WTC11 (cell line): Measurements from ENCODE around the gene DLAT. TPM values are rescaled to one million over a fixed set of nuclear protein-coding genes. Genes with fewer than 3 reads are reported as not detected.

ENCODE experiments used
- ATAC-seq: fragments of 200-7000 bp; cut with Tn5 transposase; 2 replicates; pipeline ENCODE4 v1.10.0; 2021; ENCODE audit warnings: mild to moderate bottlenecking, moderate library complexity
- CTCF ChIA-PET: fragments of 300-600 bp; sonication (Branson Sonifier 250); formaldehyde crosslinking; loops from one replicate; lab custom pipeline; 2021; ENCODE audit warnings: antibody characterized with exemption; lab: Charles Lee
- POLR2A ChIA-PET: fragments of 350-600 bp; sonication (Branson Sonifier 250); formaldehyde crosslinking; loops from one replicate; lab custom pipeline; 2021; ENCODE audit warnings: antibody characterized with exemption; lab: Charles Lee
- DNase-seq: peaks from one replicate; pipeline ENCODE4 v3.0.0; 2021; ENCODE audit warnings: low spot score
- H3K27ac Mint-ChIP-seq: 2 replicates; pipeline ENCODE4 v1.8.0; 2021; ENCODE audit warnings: mixed read lengths
- H3K27me3 Mint-ChIP-seq: 2 replicates; pipeline ENCODE4 v1.8.0; 2021; ENCODE audit warnings: low read depth, mild to moderate bottlenecking, moderate library complexity, mixed read lengths
- H3K36me3 Mint-ChIP-seq: 2 replicates; pipeline ENCODE4 v1.8.0; 2021; ENCODE audit warnings: mixed read lengths
- H3K4me1 Mint-ChIP-seq: 2 replicates; pipeline ENCODE4 v1.8.0; 2022; ENCODE audit warnings: mixed read lengths
- H3K4me3 Mint-ChIP-seq: 2 replicates; pipeline ENCODE4 v1.8.0; 2021; ENCODE audit warnings: mild to moderate bottlenecking, moderate library complexity, mixed read lengths
- H3K9me3 Mint-ChIP-seq: 2 replicates; pipeline ENCODE4 v1.8.0; 2021; ENCODE audit warnings: mixed read lengths
- ATF1 ChIP-seq: sonication (generic); formaldehyde crosslinking; IDR thresholded peaks from 2 replicates; pipeline ENCODE4 v1.8.1; 2023; ENCODE audit warnings: mild to moderate bottlenecking, moderate library complexity, missing genetic modification reagents
- ATF3 ChIP-seq: sonication (generic); formaldehyde crosslinking; conservative IDR thresholded peaks from 2 replicates; pipeline ENCODE4 v1.8.1; 2022; ENCODE audit warnings: mild to moderate bottlenecking, missing genetic modification reagents
- ATF6 ChIP-seq: sonication (generic); formaldehyde crosslinking; IDR thresholded peaks from 2 replicates; pipeline ENCODE4 v1.8.1; 2023; ENCODE audit warnings: mild to moderate bottlenecking, missing genetic modification reagents
- CREB1 ChIP-seq: sonication (generic); formaldehyde crosslinking; IDR thresholded peaks from 2 replicates; pipeline ENCODE4 v1.8.0; 2023; ENCODE audit warnings: mild to moderate bottlenecking, missing genetic modification reagents
- CREM ChIP-seq: sonication (generic); formaldehyde crosslinking; IDR thresholded peaks from 2 replicates; pipeline ENCODE4 v1.8.1; 2022; ENCODE audit warnings: mild to moderate bottlenecking, missing genetic modification reagents, moderate library complexity
- E2F5 ChIP-seq: sonication (generic); formaldehyde crosslinking; IDR thresholded peaks from 2 replicates; pipeline ENCODE4 v1.8.1; 2022; ENCODE audit warnings: mild to moderate bottlenecking, moderate library complexity, missing genetic modification reagents
- EMX1 ChIP-seq: fragments of 250-450 bp; sonication (Bioruptor Pico); IDR thresholded peaks from 2 replicates; pipeline ENCODE4 v1.8.0; 2021; ENCODE audit warnings: mild to moderate bottlenecking
- ERG ChIP-seq: fragments of 250-450 bp; sonication (Bioruptor Pico); IDR thresholded peaks from 2 replicates; pipeline ENCODE4 v1.8.0; 2021; ENCODE audit warnings: mild to moderate bottlenecking
- ESRRA ChIP-seq: sonication (generic); formaldehyde crosslinking; IDR thresholded peaks from 2 replicates; pipeline ENCODE4 v1.8.1; 2022; ENCODE audit warnings: mild to moderate bottlenecking, missing genetic modification reagents, borderline replicate concordance
- IRF1 ChIP-seq: sonication (generic); formaldehyde crosslinking; IDR thresholded peaks from 2 replicates; pipeline ENCODE4 v1.8.0; 2023; ENCODE audit warnings: missing genetic modification reagents
- IRF2 ChIP-seq: sonication (generic); formaldehyde crosslinking; IDR thresholded peaks from 2 replicates; pipeline ENCODE4 v1.8.0; 2022; ENCODE audit warnings: low read depth, missing genetic modification reagents, borderline replicate concordance
- KAT7 ChIP-seq: sonication (generic); formaldehyde crosslinking; IDR thresholded peaks from 2 replicates; pipeline ENCODE4 v1.8.1; 2023; ENCODE audit warnings: missing genetic modification reagents, mild to moderate bottlenecking, borderline replicate concordance
- NFE2L1 ChIP-seq: sonication (generic); formaldehyde crosslinking; IDR thresholded peaks from 2 replicates; pipeline ENCODE4 v1.8.1; 2023; ENCODE audit warnings: missing genetic modification reagents
- NR2C2 ChIP-seq: sonication (generic); formaldehyde crosslinking; IDR thresholded peaks from 2 replicates; pipeline ENCODE4 v1.8.0; 2022; ENCODE audit warnings: mild to moderate bottlenecking, missing genetic modification reagents
- RORB ChIP-seq: fragments of 250-450 bp; sonication (Bioruptor Pico); IDR thresholded peaks from 2 replicates; pipeline ENCODE4 v1.9.0; 2021; ENCODE audit warnings: mild to moderate bottlenecking
- TEAD1 ChIP-seq: sonication (generic); formaldehyde crosslinking; IDR thresholded peaks from 2 replicates; pipeline ENCODE4 v1.8.0; 2022; ENCODE audit warnings: mild to moderate bottlenecking, missing genetic modification reagents
- USF2 ChIP-seq: sonication (generic); formaldehyde crosslinking; IDR thresholded peaks from 2 replicates; pipeline ENCODE4 v1.8.1; 2023; ENCODE audit warnings: mild to moderate bottlenecking, missing genetic modification reagents, moderate library complexity
- ZMAT4 ChIP-seq: fragments of 250-450 bp; sonication (Bioruptor Pico); IDR thresholded peaks from 2 replicates; pipeline ENCODE4 v1.9.0; 2021; ENCODE audit warnings: mild to moderate bottlenecking
- ZNF138 ChIP-seq: sonication (generic); formaldehyde crosslinking; conservative IDR thresholded peaks from 2 replicates; pipeline ENCODE4 v1.8.1; 2022; ENCODE audit warnings: mild to moderate bottlenecking, moderate library complexity, missing genetic modification reagents
- ZNF219 ChIP-seq: sonication (generic); formaldehyde crosslinking; IDR thresholded peaks from 2 replicates; pipeline ENCODE4 v1.8.0; 2023; ENCODE audit warnings: missing genetic modification reagents, mild to moderate bottlenecking, borderline replicate concordance
- ZNF263 ChIP-seq: sonication (generic); formaldehyde crosslinking; IDR thresholded peaks from 2 replicates; pipeline ENCODE4 v1.8.1; 2022; ENCODE audit warnings: low read depth, mild to moderate bottlenecking, moderate library complexity, missing genetic modification reagents
- ZSCAN18 ChIP-seq: fragments of 250-450 bp; sonication (Bioruptor Pico); IDR thresholded peaks from 2 replicates; pipeline ENCODE4 v2.1.2; 2022; ENCODE audit warnings: mild to moderate bottlenecking, moderate library complexity
- total RNA-seq: library from RNA; stranded (reverse); gene quantifications from 3 replicates; pipeline ENCODE4 v1.2.3, GENCODE V29; 2021

Gene DLAT
- total RNA-seq, 1 experiment from 2014 or later = 60.4 TPM

- no peak for TF ChIP-seq KAT7 (CRISPR knock-in tag)
- TF ChIP-seq CREB1 (CRISPR knock-in tag) = no peak
- no peak for TF ChIP-seq ZNF263 (CRISPR knock-in tag)
- no peak for TF ChIP-seq NR2C2
- no peak for TF ChIP-seq ZNF138 (CRISPR knock-in tag)
- TF ChIP-seq ATF1 (CRISPR knock-in tag) = no peak
- TF ChIP-seq E2F5 (CRISPR knock-in tag) = no peak
- no peak for TF ChIP-seq USF2 (CRISPR knock-in tag)
- TF ChIP-seq IRF2 = no peak
- no peak for TF ChIP-seq ATF6 (CRISPR knock-in tag)
- no peak for TF ChIP-seq ESRRA
- no peak for TF ChIP-seq ATF3 (CRISPR knock-in tag)
- ChIA-PET POLR2A (no interaction called here), CTCF (interaction anchor here (0.7 kb wide), 1 partner anchor 194 kb away, joined by 3 read pairs; no protein-coding TSS in a partner anchor)
- Mint-ChIP-seq H3K27me3 (peaks cover 19% of the 10 kb centered on the region), H3K4me3 (no peak overlapping the region), H3K27ac (0 out of 2 replicates have a peak overlapping the region, but pooled peaks have one; percentile 57), H3K9me3 (peaks cover 27% of the 10 kb centered on the region), H3K36me3 (peaks cover 5% of the 10 kb centered on the region), H3K4me1 (no peaks in the 10 kb centered on the region)
- ATAC-seq (no peak), DNase-seq (no peak)
Measured at GRCh38 chr11:112013497-112014164, 11.6 kb upstream of the DLAT start.

GRCh38 chr11:112016088-112016764, 9.0 kb upstream of the DLAT start:
- ChIA-PET POLR2A (no interaction called here), CTCF (interaction anchor here (1.0 kb wide), 1 partner anchor 85 kb away, joined by 3 read pairs; no protein-coding TSS in a partner anchor)
- no peak overlapping the region for H3K27ac Mint-ChIP-seq
- no peak overlapping the region for H3K4me3 Mint-ChIP-seq
- H3K4me1 Mint-ChIP-seq = no peaks in the 10 kb centered on the region
- no peak for ATAC-seq
- DNase-seq = no peak
- peaks cover 3% of the 10 kb centered on the region for H3K9me3 Mint-ChIP-seq
- peaks cover 4% of the 10 kb centered on the region; the same call in 1 of the 2 replicates for H3K36me3 Mint-ChIP-seq
- H3K27me3 Mint-ChIP-seq = peaks cover under 1% of the 10 kb centered on the region; the same call in 1 of the 2 replicates
- no peak for TF ChIP-seq NFE2L1
- TF ChIP-seq ZNF219 (CRISPR knock-in tag) = no peak
- TF ChIP-seq IRF1 (CRISPR knock-in tag) = no peak
- TF ChIP-seq RORB = no peak
- no peak for TF ChIP-seq ZMAT4 (CRISPR knock-in tag)
- TF ChIP-seq TEAD1 (CRISPR knock-in tag) = no peak
- TF ChIP-seq ERG (CRISPR knock-in tag) = no peak
- no peak for TF ChIP-seq CREM (CRISPR knock-in tag)
- no peak for TF ChIP-seq ZSCAN18 (CRISPR knock-in tag)
- no peak for TF ChIP-seq EMX1 (CRISPR knock-in tag)
- no peak for TF ChIP-seq ATF6 (CRISPR knock-in tag)
